Coronary artery (tissue), 2 donors: Measurements from ENCODE around the gene ERC2.
"Not testable (repeated sequence)": the region's sequence is repeated elsewhere in the genome, so short reads cannot be mapped to it uniquely, and the experiment has no call there.

Experiments
- DNase-seq: peaks from one replicate; pipeline ENCODE4 v3.0.0-alpha.2; 2017; ENCODE audit warnings: low spot score
- H3K27ac ChIP-seq, 2 donors: fragments of 200-600 bp; sonication (generic); one replicate each; pipeline ENCODE4 v1.5.1; 2016 to 2019
- H3K4me3 ChIP-seq: fragments of 200-600 bp; sonication (generic); 2 replicates; pipeline ENCODE4 v1.5.1; 2016; ENCODE audit warnings: mild to moderate bottlenecking, moderate library complexity
- CTCF ChIP-seq: fragments of 200-600 bp; sonication (generic); IDR thresholded peaks from one replicate; pipeline ENCODE4 v1.5.1; 2019; ENCODE audit warnings: antibody characterized with exemption

The ERC2 gene

GRCh38 chr3:55511895-55512570, 956.2 kb downstream of the ERC2 start:
- no peak for TF ChIP-seq CTCF
- no peak for DNase-seq
- Histone ChIP-seq H3K4me3 (no peak overlapping the region), H3K27ac (no peak overlapping the region)

GRCh38 chr3:55508335-55508734, 959.9 kb downstream of the ERC2 start:
- no peak for TF ChIP-seq CTCF
- no peak for DNase-seq
- H3K27ac ChIP-seq, result no peak overlapping the region
- no peak overlapping the region for H3K4me3 ChIP-seq

- no peak for TF ChIP-seq CTCF
- no peak for DNase-seq
- no peak overlapping the region for H3K27ac ChIP-seq
- no peak overlapping the region for H3K4me3 ChIP-seq
Observed at GRCh38 chr3:55507808-55508207, 960.5 kb downstream of the ERC2 start.

GRCh38 chr3:55505776-55506175, 962.5 kb downstream of the ERC2 start:
- no peak for TF ChIP-seq CTCF
- no peak overlapping the region for H3K4me3 ChIP-seq
- DNase-seq, result no peak

GRCh38 chr3:55505102-55505501, 963.2 kb downstream of the ERC2 start:
- DNase-seq, H3K4me3 ChIP-seq, H3K27ac ChIP-seq: not testable (repeated sequence)

More at GRCh38 chr3:55505776-55506175, 962.5 kb downstream of the ERC2 start:
- H3K27ac ChIP-seq, result no peak overlapping the region

- H3K27ac ChIP-seq, result no peak overlapping the region
- no peak for TF ChIP-seq CTCF
- no peak for DNase-seq
Observed at GRCh38 chr3:55501905-55502304, 966.4 kb downstream of the ERC2 start.

GRCh38 chr3:55500555-55501330, 967.5 kb downstream of the ERC2 start:
- H3K27ac ChIP-seq, result no peak overlapping the region
- no peak for TF ChIP-seq CTCF
- DNase-seq, result no peak
- H3K4me3 ChIP-seq, result no peak overlapping the region

More at GRCh38 chr3:55501905-55502304, 966.4 kb downstream of the ERC2 start:
- H3K4me3 ChIP-seq, result no peak overlapping the region
